Measurements from ENCODE around the gene CACNA1C.
A peak's percentile ranks its signal among the peaks of the same experiment; 100 is the strongest.
"Not testable (repeated sequence)": the region's sequence is repeated elsewhere in the genome, so short reads cannot be mapped to it uniquely, and the experiment has no call there.

The CACNA1C gene

DNA sequence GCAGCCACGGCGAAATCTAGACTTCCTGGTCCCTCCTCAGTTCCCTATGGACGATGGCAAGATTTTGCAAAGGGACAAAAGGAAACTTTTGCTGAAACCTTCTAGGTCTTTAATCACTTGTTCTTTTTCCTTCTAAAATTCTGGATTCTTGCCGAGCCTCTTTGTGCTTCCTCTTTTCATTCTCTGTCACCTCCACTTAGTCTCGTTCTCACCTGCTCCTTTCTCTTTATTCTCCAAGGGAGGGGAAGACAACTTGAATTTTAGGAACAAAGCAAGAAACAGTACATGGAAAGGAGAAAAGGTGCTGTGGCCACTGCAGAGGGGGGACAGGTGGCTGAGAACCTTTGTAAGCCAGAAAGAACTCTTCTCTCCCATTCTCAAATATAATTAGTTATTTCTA lies 194.8 kb downstream of the CACNA1C start:
- H3K27ac ChIP-seq, result peak overlapping the region; percentile 61
- TF ChIP-seq, protein P1, sequence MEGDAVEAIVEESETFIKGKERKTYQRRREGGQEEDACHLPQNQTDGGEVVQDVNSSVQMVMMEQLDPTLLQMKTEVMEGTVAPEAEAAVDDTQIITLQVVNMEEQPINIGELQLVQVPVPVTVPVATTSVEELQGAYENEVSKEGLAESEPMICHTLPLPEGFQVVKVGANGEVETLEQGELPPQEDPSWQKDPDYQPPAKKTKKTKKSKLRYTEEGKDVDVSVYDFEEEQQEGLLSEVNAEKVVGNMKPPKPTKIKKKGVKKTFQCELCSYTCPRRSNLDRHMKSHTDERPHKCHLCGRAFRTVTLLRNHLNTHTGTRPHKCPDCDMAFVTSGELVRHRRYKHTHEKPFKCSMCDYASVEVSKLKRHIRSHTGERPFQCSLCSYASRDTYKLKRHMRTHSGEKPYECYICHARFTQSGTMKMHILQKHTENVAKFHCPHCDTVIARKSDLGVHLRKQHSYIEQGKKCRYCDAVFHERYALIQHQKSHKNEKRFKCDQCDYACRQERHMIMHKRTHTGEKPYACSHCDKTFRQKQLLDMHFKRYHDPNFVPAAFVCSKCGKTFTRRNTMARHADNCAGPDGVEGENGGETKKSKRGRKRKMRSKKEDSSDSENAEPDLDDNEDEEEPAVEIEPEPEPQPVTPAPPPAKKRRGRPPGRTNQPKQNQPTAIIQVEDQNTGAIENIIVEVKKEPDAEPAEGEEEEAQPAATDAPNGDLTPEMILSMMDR (conservative IDR thresholded peaks at IDR 0.05), result no peak

DNA sequence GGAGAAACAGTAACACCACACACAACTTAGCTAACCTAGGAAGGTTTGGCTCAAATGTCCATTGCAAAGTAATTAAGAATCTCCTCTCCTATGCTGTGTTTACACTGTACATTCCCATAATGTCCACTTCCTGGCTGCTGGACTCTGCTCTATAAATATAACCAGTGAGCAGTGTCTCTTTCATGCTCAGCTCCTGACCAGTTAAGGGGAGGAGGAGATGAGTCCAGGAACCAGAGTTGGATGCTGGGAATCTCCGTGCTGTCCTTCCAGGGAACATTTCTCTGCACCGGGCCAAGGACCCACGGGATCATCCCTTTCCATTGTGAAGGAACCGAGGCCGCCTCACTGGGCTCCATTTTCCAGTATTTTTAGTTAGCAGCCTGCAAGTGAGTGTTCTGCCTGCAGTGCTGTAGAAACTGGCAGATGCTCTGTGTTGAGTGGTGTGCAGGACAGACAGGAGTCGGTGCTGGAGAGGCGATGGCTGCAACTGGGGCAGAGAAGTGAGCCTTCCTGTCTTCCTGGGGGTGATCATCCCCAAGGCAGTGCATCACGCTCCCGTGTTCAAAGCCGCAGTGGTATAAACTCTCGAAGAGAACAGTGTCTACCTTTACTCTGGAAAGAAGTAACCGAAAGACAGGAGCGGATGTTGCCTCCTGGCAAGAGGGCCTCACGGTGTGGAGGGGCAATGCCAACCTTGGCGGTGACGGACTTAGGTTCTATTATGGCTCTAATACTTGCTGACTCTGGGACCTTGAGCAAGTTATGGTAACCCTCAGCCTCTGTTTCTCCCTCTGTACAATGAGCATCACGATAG lies 195.5 kb downstream of the CACNA1C start:
- H3K27ac ChIP-seq, result peak overlapping the region; percentile 61
- TF ChIP-seq, protein P1 (conservative IDR thresholded peaks at IDR 0.05), result no peak

DNA sequence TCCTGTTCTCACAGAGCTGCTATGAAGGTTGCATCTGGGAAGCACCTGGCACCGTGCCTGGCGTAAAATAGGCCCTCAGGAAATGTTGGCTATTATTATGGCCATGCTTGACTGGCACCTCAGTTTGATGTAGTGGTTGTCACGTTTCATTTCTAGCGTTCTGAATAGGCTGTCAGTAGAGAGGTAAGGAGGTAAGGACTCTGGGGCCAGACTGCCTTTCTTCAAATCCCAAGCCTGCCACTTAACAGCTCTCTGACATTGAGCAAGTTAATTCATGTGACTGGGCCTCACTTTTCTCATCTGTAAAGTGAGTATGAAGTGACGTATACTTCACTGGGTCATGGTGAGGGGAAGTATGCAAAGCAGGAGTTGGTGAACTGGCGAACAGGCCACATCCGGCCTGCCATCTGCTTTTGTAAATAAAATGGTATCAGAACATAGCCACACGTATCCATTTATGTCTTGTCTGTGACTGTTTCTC lies 196.2 kb downstream of the CACNA1C start:
- H3K27ac ChIP-seq, result peak overlapping the region; percentile 61
- TF ChIP-seq, protein P1 (conservative IDR thresholded peaks at IDR 0.05), result no peak

DNA sequence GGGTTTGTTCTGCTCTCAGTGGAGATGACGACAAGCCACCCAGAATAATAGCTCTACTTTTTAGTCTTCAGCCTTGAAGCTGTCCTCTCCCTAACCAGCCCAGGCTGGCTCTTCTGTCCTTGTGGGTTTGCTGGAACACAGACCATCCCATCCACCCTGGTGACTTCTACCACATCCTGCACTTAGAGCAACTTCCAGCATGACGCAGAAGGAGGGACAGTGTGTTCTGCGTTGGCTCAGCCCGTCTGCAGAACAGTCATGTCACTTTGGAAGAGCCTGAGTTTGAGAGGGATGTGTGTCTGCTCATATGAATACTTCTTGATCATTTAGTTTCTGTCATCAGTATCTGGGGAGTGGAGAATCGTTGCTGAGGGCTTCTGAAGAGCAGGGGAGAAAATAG lies 198.0 kb downstream of the CACNA1C start:
- H3K27ac ChIP-seq, result peak overlapping the region; percentile 61

DNA sequence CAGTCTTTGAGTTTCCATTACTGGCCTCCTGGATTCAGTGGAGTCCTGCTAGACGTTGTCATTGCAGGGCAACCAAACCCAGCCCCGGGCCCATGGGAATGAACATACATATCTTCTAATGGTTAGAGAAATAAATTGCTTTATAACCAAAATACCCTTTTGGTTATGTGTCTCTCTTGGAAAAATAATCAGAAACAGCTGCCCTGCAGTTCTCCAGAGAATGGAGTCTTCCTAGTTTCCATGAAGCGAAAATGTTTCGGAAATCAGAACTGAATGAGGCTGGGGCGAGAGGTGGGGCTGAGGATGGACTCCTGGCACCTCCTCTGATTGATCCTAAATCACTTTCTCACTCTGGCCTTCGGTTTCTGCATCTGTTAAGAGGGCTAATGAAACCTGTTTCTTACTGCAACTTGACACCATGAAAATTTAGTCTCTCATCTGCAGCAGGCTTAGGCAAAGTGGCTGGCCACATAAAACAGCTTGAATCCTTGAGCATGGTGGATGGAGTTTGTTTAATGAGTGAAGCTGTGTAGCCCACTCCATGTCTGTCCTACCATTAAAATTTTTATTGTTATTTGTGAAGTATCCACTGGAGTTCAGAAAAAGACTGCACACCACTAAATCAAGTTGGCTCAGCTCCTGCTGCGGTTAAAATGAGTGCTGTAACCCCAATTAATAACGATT lies 198.9 kb downstream of the CACNA1C start:
- H3K27ac ChIP-seq, result peak overlapping the region; percentile 61
- TF ChIP-seq, protein P1 (conservative IDR thresholded peaks at IDR 0.05), result no peak

More for the DNA sequence above, 198.0 kb downstream of the CACNA1C start:
- TF ChIP-seq, protein P1 (conservative IDR thresholded peaks at IDR 0.05), result no peak

DNA sequence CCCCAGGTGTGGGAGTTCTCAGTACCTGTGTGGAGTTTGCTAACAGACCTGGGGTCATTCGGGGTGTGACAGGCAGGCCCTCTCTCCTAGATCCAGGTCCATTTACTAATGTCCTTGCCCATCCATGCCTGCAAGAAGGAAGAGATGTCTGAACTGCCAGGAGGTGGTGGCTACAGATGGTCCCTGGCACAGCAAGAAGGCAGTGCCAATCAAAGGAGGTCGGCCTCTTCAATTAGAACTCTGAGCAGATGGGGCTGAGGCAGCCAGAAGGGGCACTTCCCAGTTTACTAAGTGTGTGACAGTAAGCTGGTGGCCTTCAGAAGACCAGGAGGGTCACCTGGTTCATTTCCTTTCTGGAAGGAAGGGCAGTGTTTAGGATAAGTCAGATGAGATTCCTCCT lies 202.5 kb downstream of the CACNA1C start:
- no peak overlapping the region for H3K27ac ChIP-seq
- TF ChIP-seq, protein P1 (conservative IDR thresholded peaks at IDR 0.05), result no peak

DNA sequence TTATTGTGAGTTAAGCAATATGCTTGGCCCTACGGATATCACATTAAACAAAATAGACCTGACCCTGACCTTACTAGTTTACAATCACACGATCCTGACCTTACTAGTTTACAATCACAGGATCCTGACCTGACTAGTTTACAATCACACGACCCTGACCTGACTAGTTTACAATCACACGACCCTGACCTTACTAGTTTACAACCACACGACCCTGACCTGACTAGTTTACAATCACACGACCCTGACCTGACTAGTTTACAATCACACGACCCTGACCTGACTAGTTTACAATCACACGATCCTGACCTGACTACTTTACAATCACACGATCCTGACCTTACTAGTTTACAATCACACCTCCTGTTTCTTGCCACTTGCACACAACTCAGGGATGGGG lies 202.9 kb downstream of the CACNA1C start:
- not testable (repeated sequence) for H3K27ac ChIP-seq

DNA sequence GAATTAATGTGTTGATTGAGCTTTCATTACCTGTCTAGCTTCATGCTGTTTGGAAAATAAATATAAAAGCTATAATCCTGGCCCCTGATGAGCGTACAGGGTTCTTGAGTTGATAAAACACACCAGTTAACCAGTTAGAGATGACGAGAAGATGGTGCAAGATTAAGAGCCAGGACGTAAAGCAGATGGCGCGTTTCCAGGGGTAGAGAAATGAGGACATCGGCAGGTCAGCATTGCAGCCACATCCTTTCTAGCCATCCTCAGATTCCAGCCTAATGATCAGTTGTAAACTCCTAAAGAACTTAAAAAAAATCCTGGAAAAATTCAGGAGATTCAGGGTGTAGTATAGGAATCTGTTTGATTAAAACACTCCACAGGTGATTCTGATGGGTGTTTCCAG lies 203.7 kb downstream of the CACNA1C start:
- no peak overlapping the region for H3K27ac ChIP-seq
- TF ChIP-seq, protein P1 (conservative IDR thresholded peaks at IDR 0.05), result no peak
